WTC11 (cell line): Measurements from ENCODE around the gene ATL1. TPM values are rescaled to one million over a fixed set of nuclear protein-coding genes. Genes with fewer than 3 reads are reported as not detected.

Experiments
- ATAC-seq: fragments of 200-7000 bp; cut with Tn5 transposase; 2 replicates; pipeline ENCODE4 v1.10.0; 2021; ENCODE audit warnings: mild to moderate bottlenecking, moderate library complexity
- CTCF ChIA-PET: fragments of 300-600 bp; sonication (Branson Sonifier 250); formaldehyde crosslinking; loops from one replicate; lab custom pipeline; 2021; ENCODE audit warnings: antibody characterized with exemption; lab: Charles Lee
- POLR2A ChIA-PET: fragments of 350-600 bp; sonication (Branson Sonifier 250); formaldehyde crosslinking; loops from one replicate; lab custom pipeline; 2021; ENCODE audit warnings: antibody characterized with exemption; lab: Charles Lee
- DNase-seq: peaks from one replicate; pipeline ENCODE4 v3.0.0; 2021; ENCODE audit warnings: low spot score
- H3K27ac Mint-ChIP-seq: 2 replicates; pipeline ENCODE4 v1.8.0; 2021; ENCODE audit warnings: mixed read lengths
- H3K27me3 Mint-ChIP-seq: 2 replicates; pipeline ENCODE4 v1.8.0; 2021; ENCODE audit warnings: low read depth, mild to moderate bottlenecking, moderate library complexity, mixed read lengths
- H3K36me3 Mint-ChIP-seq: 2 replicates; pipeline ENCODE4 v1.8.0; 2021; ENCODE audit warnings: mixed read lengths
- H3K4me1 Mint-ChIP-seq: 2 replicates; pipeline ENCODE4 v1.8.0; 2022; ENCODE audit warnings: mixed read lengths
- H3K4me3 Mint-ChIP-seq: 2 replicates; pipeline ENCODE4 v1.8.0; 2021; ENCODE audit warnings: mild to moderate bottlenecking, moderate library complexity, mixed read lengths
- H3K9me3 Mint-ChIP-seq: 2 replicates; pipeline ENCODE4 v1.8.0; 2021; ENCODE audit warnings: mixed read lengths
- CTCF ChIP-seq: fragments of 200-600 bp; IDR thresholded peaks from 2 replicates; pipeline ENCODE4 v1.8.0; 2022; ENCODE audit warnings: antibody characterized with exemption
- E2F4 ChIP-seq: sonication (generic); formaldehyde crosslinking; IDR thresholded peaks from 2 replicates; pipeline ENCODE4 v1.8.1; 2022; ENCODE audit warnings: low read depth, mild to moderate bottlenecking, moderate library complexity, missing genetic modification reagents, borderline replicate concordance
- FOXJ3 ChIP-seq: sonication (generic); formaldehyde crosslinking; IDR thresholded peaks from 2 replicates; pipeline ENCODE4 v1.9.0; 2021; ENCODE audit warnings: missing genetic modification reagents, mild to moderate bottlenecking, borderline replicate concordance
- JUN ChIP-seq: sonication (generic); formaldehyde crosslinking; IDR thresholded peaks from 2 replicates; pipeline ENCODE4 v1.8.0; 2023; ENCODE audit warnings: mild to moderate bottlenecking, missing genetic modification reagents
- MAX ChIP-seq: sonication (generic); formaldehyde crosslinking; IDR thresholded peaks from 2 replicates; pipeline ENCODE4 v1.8.0; 2022; ENCODE audit warnings: mild to moderate bottlenecking, missing genetic modification reagents
- MLX ChIP-seq: sonication (generic); formaldehyde crosslinking; IDR thresholded peaks from 2 replicates; pipeline ENCODE4 v1.8.1; 2023; ENCODE audit warnings: mild to moderate bottlenecking, missing genetic modification reagents, moderate library complexity
- MXD4 ChIP-seq: fragments of 250-450 bp; sonication (Bioruptor Pico); IDR thresholded peaks from 2 replicates; pipeline ENCODE4 v1.8.0; 2021; ENCODE audit warnings: mild to moderate bottlenecking, moderate library complexity, borderline replicate concordance
- OVOL2 ChIP-seq: fragments of 250-450 bp; sonication (Bioruptor Pico); IDR thresholded peaks from 2 replicates; pipeline ENCODE4 v1.9.0; 2021; ENCODE audit warnings: mild to moderate bottlenecking, borderline replicate concordance
- TEAD1 ChIP-seq: sonication (generic); formaldehyde crosslinking; IDR thresholded peaks from 2 replicates; pipeline ENCODE4 v1.8.0; 2022; ENCODE audit warnings: mild to moderate bottlenecking, missing genetic modification reagents
- USF2 ChIP-seq: sonication (generic); formaldehyde crosslinking; IDR thresholded peaks from 2 replicates; pipeline ENCODE4 v1.8.1; 2023; ENCODE audit warnings: mild to moderate bottlenecking, missing genetic modification reagents, moderate library complexity
- ZNF121 ChIP-seq: sonication (generic); formaldehyde crosslinking; IDR thresholded peaks from 2 replicates; pipeline ENCODE4 v1.8.0; 2023; ENCODE audit warnings: missing genetic modification reagents
- ZNF263 ChIP-seq: sonication (generic); formaldehyde crosslinking; IDR thresholded peaks from 2 replicates; pipeline ENCODE4 v1.8.1; 2022; ENCODE audit warnings: low read depth, mild to moderate bottlenecking, moderate library complexity, missing genetic modification reagents
- total RNA-seq: library from RNA; stranded (reverse); gene quantifications from 3 replicates; pipeline ENCODE4 v1.2.3, GENCODE V29; 2021

ATL1 gene
- total RNA-seq, 1 experiment from 2014 or later = 3.7 TPM

GRCh38 chr14:50539051-50539450 is 20.9 kb upstream of the ATL1 start:
- no peaks in the 10 kb centered on the region; the same call in 1 of the 2 replicates for H3K27me3 Mint-ChIP-seq
- peaks cover 21% of the 10 kb centered on the region for H3K36me3 Mint-ChIP-seq
- ChIA-PET POLR2A (no interaction called here), CTCF (no interaction called here)
- H3K4me1 Mint-ChIP-seq = peaks cover 4% of the 10 kb centered on the region; the same call in 1 of the 2 replicates
- H3K9me3 Mint-ChIP-seq = peaks cover 23% of the 10 kb centered on the region
- TF ChIP-seq MLX = no peak
- TF ChIP-seq TEAD1 = no peak
- no peak for TF ChIP-seq ZNF263 (CRISPR knock-in tag)
- H3K27ac Mint-ChIP-seq = no peak overlapping the region
- DNase-seq (no peak), ATAC-seq (no peak)
- no peak overlapping the region for H3K4me3 Mint-ChIP-seq

- peaks cover 4% of the 10 kb centered on the region; the same call in 1 of the 2 replicates for H3K4me1 Mint-ChIP-seq
Measured at GRCh38 chr14:50541159-50541567, 18.8 kb upstream of the ATL1 start.

GRCh38 chr14:50542941-50543418 is 17.0 kb upstream of the ATL1 start:
- DNase-seq (no peak), ATAC-seq (peak; percentile 69)
- peaks cover 5% of the 10 kb centered on the region for H3K9me3 Mint-ChIP-seq
- H3K4me3 Mint-ChIP-seq = no peak overlapping the region
- H3K36me3 Mint-ChIP-seq = peaks cover 5% of the 10 kb centered on the region
- H3K4me1 Mint-ChIP-seq = peaks cover 4% of the 10 kb centered on the region; the same call in 1 of the 2 replicates
- TF ChIP-seq MAX (CRISPR knock-in tag) (no peak), FOXJ3 (CRISPR knock-in tag) (no peak), CTCF (peak; percentile 25; the same call in 1 of the 2 replicates), OVOL2 (CRISPR knock-in tag) (no peak)
- TF ChIP-seq, all 79 proteins: peak for 1
- ChIA-PET POLR2A (no interaction called here), CTCF (interaction anchor here (0.9 kb wide), 1 partner anchor 231 kb away, joined by 6 read pairs; no protein-coding TSS in a partner anchor)
- H3K27me3 Mint-ChIP-seq = no peaks in the 10 kb centered on the region
- H3K27ac Mint-ChIP-seq = no peak overlapping the region

More at GRCh38 chr14:50541159-50541567, 18.8 kb upstream of the ATL1 start:
- peaks cover 21% of the 10 kb centered on the region for H3K36me3 Mint-ChIP-seq
- DNase-seq = no peak
- POLR2A ChIA-PET = interaction anchor here (1.4 kb wide), 1 partner anchor 19 kb away, joined by 4 read pairs; the partner anchor contains the start of gene ATL1
- no peak overlapping the region for H3K4me3 Mint-ChIP-seq
- no peak for ATAC-seq
- TF ChIP-seq CTCF (no peak), MXD4 (CRISPR knock-in tag) (no peak), JUN (CRISPR knock-in tag) (no peak), ZNF121 (CRISPR knock-in tag) (no peak), E2F4 (CRISPR knock-in tag) (no peak), USF2 (CRISPR knock-in tag) (no peak), ZNF263 (CRISPR knock-in tag) (no peak)
- TF ChIP-seq, all 79 proteins: peak for 0
- CTCF ChIA-PET = interaction anchor here (0.7 to 1.5 kb wide), 5 partner anchors 173 to 318 kb away, joined by 3 to 7 read pairs (median 4); no protein-coding TSS in a partner anchor
- Mint-ChIP-seq H3K27ac (no peak overlapping the region), H3K9me3 (peaks cover 23% of the 10 kb centered on the region), H3K27me3 (no peaks in the 10 kb centered on the region; the same call in 1 of the 2 replicates)
